ENCODE results near the gene SORCS2. TPM values are rescaled to one million over a fixed set of nuclear protein-coding genes. Genes with fewer than 3 reads are reported as not detected.

SORCS2 gene
- polyA plus RNA-seq, 3 donors, result 0.46 to 0.55 TPM; not detected in 1

DNA sequence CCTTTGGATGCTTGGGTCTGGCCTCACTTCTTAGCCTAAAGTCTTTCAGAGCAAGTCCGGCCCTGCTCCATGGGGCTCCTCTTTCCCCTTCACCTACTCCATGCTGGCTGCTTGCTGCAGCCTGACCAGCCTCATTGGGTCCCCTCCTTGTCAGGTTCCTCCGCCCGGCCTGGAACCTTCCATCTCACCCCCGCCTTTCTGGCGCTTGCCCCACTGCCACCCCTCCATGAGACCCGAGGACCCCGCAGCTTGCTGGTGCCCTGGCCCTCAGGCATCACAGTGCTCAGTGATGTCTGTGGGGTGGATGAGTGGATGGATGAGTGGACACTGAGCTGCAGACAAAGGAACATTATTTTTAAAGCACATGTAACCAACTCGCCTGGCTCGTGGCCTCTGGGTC is 24.7 kb downstream of the SORCS2 start:
- 96% methylated on average over 3 of the region's 9 CpGs for WGBS (ENCODE audit: insufficient coverage)
- Mint-ChIP-seq H3K27ac (no peak overlapping the region), H3K9me3 (peaks cover 0 to 13% (median 4%) of the 10 kb centered on the region in 7 donors), H3K27me3 (ENCODE audit: low read depth in 3 of 3) (peaks cover 0 to 4% (median 3%) of the 10 kb centered on the region in 3 donors), H3K4me1 (no peaks in the 10 kb centered on the region), H3K4me3 (no peak overlapping the region), H3K36me3 (no peaks in the 10 kb centered on the region)
- H3K4me1 ChIP-seq (ENCODE audit: control insufficient read depth in 1 of 2, insufficient read depth in 2 of 2, low read length in 2 of 2), result no peaks in the 10 kb centered on the region
- no peak overlapping the region for H2AFZ ChIP-seq (ENCODE audit: insufficient read depth, low read depth, low read length, poor library complexity, severe bottlenecking)
- TF ChIP-seq, protein P1, sequence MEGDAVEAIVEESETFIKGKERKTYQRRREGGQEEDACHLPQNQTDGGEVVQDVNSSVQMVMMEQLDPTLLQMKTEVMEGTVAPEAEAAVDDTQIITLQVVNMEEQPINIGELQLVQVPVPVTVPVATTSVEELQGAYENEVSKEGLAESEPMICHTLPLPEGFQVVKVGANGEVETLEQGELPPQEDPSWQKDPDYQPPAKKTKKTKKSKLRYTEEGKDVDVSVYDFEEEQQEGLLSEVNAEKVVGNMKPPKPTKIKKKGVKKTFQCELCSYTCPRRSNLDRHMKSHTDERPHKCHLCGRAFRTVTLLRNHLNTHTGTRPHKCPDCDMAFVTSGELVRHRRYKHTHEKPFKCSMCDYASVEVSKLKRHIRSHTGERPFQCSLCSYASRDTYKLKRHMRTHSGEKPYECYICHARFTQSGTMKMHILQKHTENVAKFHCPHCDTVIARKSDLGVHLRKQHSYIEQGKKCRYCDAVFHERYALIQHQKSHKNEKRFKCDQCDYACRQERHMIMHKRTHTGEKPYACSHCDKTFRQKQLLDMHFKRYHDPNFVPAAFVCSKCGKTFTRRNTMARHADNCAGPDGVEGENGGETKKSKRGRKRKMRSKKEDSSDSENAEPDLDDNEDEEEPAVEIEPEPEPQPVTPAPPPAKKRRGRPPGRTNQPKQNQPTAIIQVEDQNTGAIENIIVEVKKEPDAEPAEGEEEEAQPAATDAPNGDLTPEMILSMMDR (IDR thresholded peaks at IDR 0.05), result no peak
- H4K20me1 ChIP-seq (ENCODE audit: insufficient read depth, low read length), result no peaks in the 10 kb centered on the region
- intact Hi-C loops (cut with micrococcal nuclease), result no loop called here
- H3K27me3 ChIP-seq (ENCODE audit: control insufficient read depth in 2 of 2, insufficient read depth in 2 of 2, low read length in 2 of 2), result no peaks in the 10 kb centered on the region
- H3K4me3 ChIP-seq (replicated peaks in 1 of 3; ENCODE audit: low read depth in 2 of 3, low read length in 3 of 3), result no peak overlapping the region
- peaks cover 0 to 4% of the 10 kb centered on the region in 2 donors for H3K9me3 ChIP-seq (replicated peaks in 1 of 2; ENCODE audit: control insufficient read depth in 1 of 2, insufficient read depth in 1 of 2, low read length in 2 of 2)
- no peak for DNase-seq
- no peaks in the 10 kb centered on the region for H3K36me3 ChIP-seq (replicated peaks in 1 of 2; ENCODE audit: control insufficient read depth in 1 of 2, insufficient read depth in 2 of 2, low read length in 2 of 2)
- no peak overlapping the region for H3K4me2 ChIP-seq (replicated peaks; ENCODE audit: extremely low read depth, low read length, poor library complexity, severe bottlenecking)
- no peak overlapping the region for H3K9ac ChIP-seq (ENCODE audit: insufficient read depth, low read length, poor library complexity, severe bottlenecking)
- no peak overlapping the region for H3K27ac ChIP-seq (ENCODE audit: low read depth in 1 of 2, low read length in 2 of 2)
- H3K79me2 ChIP-seq (ENCODE audit: insufficient read depth, low read length), result no peaks in the 10 kb centered on the region

DNA sequence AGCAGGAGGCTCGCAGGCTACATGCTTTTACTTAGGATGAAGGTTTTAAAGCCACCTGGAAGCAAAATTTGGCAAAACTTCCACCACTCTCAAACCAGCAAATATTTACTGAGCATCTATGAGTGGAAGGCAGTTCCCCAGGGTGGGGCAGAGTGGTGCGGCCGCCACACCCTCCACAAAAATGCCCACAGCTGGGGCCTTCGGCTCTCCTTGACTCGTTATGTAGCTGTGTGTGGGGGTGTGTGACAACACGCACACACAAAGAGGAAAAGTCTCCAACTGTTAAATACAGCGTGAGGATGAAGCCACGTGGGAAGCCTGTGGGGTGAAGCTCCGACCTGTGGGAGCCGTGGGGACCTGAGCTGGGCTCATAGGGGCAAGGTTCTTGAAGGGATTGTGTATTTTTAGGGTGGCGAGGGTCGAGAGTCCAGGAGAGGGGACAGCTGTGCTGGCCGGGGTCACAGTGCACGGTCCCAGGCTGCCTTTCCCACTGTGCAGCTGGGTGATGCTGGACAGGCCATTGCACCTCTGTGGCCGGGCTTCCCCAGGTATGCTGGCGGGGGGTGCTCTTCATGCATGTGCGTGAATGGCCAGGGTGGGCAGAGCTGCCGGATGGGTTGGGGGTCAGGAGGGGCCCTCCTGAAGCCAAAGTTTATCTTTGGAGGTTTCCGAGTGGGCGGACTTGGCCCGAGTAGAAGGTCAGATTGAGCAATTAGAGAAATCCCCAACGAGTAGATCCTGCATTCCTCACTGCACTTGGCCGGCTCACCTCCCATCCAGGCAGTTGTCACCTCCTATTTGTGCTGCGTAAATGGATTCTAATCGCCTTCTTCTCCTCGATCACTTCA is 25.4 kb downstream of the SORCS2 start:
- Histone ChIP-seq H4K20me1 (ENCODE audit: insufficient read depth, low read length) (no peaks in the 10 kb centered on the region), H3K9ac (ENCODE audit: insufficient read depth, low read length, poor library complexity, severe bottlenecking) (no peak overlapping the region), H3K27me3 (ENCODE audit: control insufficient read depth in 2 of 2, insufficient read depth in 2 of 2, low read length in 2 of 2) (no peaks in the 10 kb centered on the region), H3K79me2 (ENCODE audit: insufficient read depth, low read length) (no peaks in the 10 kb centered on the region), H2AFZ (ENCODE audit: insufficient read depth, low read depth, low read length, poor library complexity, severe bottlenecking) (no peak overlapping the region), H3K9me3 (replicated peaks in 1 of 2; ENCODE audit: control insufficient read depth in 1 of 2, insufficient read depth in 1 of 2, low read length in 2 of 2) (peaks cover 0 to 4% of the 10 kb centered on the region in 2 donors), H3K36me3 (replicated peaks in 1 of 2; ENCODE audit: control insufficient read depth in 1 of 2, insufficient read depth in 2 of 2, low read length in 2 of 2) (no peaks in the 10 kb centered on the region), H3K4me3 (replicated peaks in 1 of 3; ENCODE audit: low read depth in 2 of 3, low read length in 3 of 3) (no peak overlapping the region), H3K4me2 (replicated peaks; ENCODE audit: extremely low read depth, low read length, poor library complexity, severe bottlenecking) (no peak overlapping the region), H3K27ac (ENCODE audit: low read depth in 1 of 2, low read length in 2 of 2) (no peak overlapping the region), H3K4me1 (ENCODE audit: control insufficient read depth in 1 of 2, insufficient read depth in 2 of 2, low read length in 2 of 2) (no peaks in the 10 kb centered on the region)
- 83% methylated on average over 19 of the region's 26 CpGs for WGBS (ENCODE audit: insufficient coverage)
- Mint-ChIP-seq H3K4me3 (no peak overlapping the region), H3K27me3 (ENCODE audit: low read depth in 3 of 3) (peaks cover 0 to 6% (median 3%) of the 10 kb centered on the region in 3 donors), H3K4me1 (no peaks in the 10 kb centered on the region), H3K27ac (no peak overlapping the region), H3K36me3 (no peaks in the 10 kb centered on the region), H3K9me3 (peaks cover 0 to 13% (median 4%) of the 10 kb centered on the region in 7 donors)
- intact Hi-C loops (cut with micrococcal nuclease), result no loop called here
- TF ChIP-seq, protein P1 (IDR thresholded peaks at IDR 0.05), result no peak
- DNase-seq, result no peak

All from CD14-positive monocyte (primary cell).